AG10803 (cell line): ENCODE results near the gene CANT1.

ENCODE experiments used
- DNase-seq: peaks from one replicate; pipeline ENCODE4 v3.0.0; 2010; ENCODE audit warnings: low read depth
- H3K4me3 ChIP-seq: 2 replicates; pipeline ENCODE4 v1.5.1; 2011; ENCODE audit warnings: mild to moderate bottlenecking, low read length, control low read depth
- TF ChIP-seq, protein P1 (sequence below): conservative IDR thresholded peaks from 2 replicates; pipeline ENCODE4 v1.5.1; 2011; ENCODE audit warnings: mild to moderate bottlenecking, low read length, control low read depth, inconsistent platforms

Gene CANT1

DNA sequence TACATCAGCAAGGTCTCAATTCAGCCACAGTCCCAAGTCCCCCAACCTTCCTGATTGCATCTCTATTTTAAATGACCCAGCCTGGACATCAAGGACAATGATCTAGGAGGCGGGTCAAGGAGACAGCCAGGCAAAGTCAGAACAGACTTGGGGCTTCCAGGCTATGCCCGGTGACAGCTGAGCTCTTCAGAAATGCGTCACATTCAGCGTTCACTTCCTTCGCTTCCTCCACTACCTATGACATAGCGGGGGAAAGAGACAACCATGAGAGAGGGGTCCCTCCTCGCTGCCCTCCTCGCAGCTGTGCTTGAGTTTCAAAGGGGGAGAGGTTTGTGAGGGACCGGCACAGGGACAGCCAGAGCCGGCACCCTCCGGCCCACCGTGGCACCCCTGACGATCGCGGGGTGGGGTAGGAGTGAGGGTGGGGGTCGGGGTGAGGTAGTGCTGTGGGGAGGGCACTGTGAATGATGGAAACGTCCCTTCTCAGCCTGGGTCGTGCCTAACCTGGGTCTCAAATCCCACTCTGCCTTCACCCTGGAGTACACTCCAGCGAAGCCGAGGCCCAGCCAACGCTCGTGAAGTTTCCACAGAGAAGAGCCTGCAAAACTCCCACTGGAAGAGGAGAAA lies 17.5 kb downstream of the CANT1 start:
- TF ChIP-seq, protein P1, sequence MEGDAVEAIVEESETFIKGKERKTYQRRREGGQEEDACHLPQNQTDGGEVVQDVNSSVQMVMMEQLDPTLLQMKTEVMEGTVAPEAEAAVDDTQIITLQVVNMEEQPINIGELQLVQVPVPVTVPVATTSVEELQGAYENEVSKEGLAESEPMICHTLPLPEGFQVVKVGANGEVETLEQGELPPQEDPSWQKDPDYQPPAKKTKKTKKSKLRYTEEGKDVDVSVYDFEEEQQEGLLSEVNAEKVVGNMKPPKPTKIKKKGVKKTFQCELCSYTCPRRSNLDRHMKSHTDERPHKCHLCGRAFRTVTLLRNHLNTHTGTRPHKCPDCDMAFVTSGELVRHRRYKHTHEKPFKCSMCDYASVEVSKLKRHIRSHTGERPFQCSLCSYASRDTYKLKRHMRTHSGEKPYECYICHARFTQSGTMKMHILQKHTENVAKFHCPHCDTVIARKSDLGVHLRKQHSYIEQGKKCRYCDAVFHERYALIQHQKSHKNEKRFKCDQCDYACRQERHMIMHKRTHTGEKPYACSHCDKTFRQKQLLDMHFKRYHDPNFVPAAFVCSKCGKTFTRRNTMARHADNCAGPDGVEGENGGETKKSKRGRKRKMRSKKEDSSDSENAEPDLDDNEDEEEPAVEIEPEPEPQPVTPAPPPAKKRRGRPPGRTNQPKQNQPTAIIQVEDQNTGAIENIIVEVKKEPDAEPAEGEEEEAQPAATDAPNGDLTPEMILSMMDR, result no peak
- no peak overlapping the region for H3K4me3 ChIP-seq
- DNase-seq, result no peak

DNA sequence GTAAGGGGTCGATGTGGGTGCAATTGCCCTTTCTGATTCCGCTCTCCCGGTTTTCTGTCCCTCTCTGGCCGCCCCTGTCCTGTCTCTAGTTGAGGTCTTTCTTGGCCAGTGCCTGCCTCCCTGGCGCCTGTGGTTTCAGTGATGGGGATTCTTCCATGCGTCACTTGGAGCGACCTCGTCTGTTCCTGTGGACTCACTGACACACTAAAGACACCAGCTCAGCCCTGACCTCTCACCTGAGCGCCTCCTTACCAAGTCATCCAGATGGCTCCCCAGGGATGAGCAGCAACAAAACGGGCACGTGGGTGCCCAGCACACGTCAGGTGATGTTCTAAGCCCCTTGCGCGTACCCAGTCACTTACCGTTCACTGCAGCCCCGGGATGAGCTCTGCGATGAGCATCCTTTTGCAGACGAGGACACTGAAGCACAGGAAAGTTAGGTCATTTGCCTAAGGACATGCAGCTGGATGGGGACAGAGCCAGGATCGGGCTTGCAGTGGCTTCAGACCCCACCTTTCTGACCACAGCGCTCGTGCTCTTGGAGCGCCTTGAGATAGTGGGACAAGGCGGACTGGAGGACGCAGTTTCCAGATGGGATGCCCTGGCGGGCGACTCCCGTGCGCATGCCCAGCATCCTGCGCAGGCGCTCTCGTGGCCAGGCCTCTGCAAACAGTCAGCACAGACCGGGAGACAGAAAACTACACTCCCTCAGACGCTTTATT lies 18.4 kb downstream of the CANT1 start:
- no peak for DNase-seq
- TF ChIP-seq, protein P1, result no peak
- no peak overlapping the region for H3K4me3 ChIP-seq

DNA sequence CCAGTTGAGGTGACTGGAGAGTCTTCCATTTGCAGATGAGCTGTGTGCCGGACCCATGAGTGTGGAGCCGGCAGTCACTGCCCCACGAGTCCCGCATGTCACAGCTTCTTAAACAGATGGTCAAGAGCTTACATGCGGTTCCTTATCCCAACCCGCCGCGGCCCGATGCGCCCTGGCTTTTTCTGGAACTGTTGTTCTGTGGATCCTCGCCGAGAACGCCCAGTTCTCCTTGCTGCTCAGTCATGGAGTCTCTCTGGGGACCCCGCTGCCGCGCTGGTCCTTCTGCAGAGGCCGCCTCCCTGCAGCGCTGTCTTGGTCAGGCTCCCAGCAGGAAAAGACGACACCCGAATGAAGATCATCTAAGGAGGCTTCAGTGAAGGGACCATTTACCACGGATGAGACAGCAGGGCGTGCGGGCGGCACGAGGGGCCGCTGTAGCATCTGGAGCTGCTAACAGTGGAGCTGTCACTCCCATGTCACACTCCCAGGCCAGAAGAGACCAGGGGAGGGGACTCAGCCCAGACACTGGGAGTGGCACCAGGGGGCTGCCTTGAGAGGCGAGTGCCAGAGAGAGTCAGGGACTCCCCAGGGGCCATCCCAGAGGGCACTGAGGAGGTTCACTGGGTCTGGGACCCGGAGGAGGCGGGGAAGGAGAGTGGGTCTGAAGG lies 19.1 kb downstream of the CANT1 start:
- TF ChIP-seq, protein P1, result no peak
- no peak for DNase-seq
- no peak overlapping the region for H3K4me3 ChIP-seq

DNA sequence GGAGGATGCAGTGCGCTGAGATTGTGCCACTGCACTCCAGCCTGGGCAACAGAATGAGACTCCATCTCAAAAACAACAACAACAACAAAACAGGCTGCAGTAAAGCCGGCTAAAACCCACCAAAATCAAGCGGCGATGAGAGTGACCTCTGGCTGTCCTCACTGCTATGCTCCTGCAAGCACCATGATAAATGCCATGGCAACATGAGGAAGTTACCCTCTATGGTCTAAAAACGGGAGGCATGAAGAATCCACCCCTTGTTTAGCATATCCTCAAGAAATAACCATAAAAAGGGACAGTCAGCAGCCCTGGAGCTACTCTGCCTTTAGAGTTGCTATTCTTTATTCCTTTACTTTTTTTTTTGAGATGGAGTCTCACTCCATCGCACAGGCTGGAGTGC lies 21.4 kb downstream of the CANT1 start:
- H3K4me3 ChIP-seq, result no peak overlapping the region
- no peak for DNase-seq
- TF ChIP-seq, protein P1, result no peak

DNA sequence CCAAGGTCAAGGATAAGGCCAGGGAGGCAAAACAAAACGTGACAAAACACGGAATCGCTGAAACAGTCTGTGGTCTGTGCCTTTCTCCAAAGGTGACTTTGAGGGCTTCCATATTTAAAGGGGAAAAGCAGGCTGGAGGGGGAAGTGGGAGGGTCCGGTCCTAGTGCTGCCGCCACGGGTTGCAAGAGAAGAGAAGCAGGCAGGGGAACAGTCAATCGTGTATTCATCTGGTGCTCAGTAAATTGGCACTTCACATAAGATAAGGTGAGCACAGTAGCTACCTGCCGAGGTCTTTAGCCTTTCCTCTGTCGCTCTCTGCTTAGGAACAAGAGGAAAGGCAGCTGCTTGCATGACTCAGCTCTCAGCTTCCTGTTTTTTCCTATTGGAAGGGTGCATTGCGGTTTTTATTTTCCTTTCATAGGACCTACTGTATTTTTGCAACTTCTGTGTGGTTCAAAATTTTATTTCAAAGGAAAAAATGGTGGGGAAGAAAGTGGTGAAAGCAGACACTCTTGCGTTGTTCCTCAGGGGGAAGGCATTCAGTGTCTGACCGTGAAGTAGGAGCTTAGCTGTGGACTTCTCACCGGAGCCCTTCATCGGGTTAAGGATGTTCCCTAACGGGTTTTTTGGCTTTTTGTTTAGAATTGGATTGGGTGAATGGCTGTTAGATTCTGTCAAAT lies 22.8 kb downstream of the CANT1 start:
- peak overlapping the region; percentile 42 for H3K4me3 ChIP-seq
- TF ChIP-seq, protein P1, result no peak
- peak; percentile 60 for DNase-seq

DNA sequence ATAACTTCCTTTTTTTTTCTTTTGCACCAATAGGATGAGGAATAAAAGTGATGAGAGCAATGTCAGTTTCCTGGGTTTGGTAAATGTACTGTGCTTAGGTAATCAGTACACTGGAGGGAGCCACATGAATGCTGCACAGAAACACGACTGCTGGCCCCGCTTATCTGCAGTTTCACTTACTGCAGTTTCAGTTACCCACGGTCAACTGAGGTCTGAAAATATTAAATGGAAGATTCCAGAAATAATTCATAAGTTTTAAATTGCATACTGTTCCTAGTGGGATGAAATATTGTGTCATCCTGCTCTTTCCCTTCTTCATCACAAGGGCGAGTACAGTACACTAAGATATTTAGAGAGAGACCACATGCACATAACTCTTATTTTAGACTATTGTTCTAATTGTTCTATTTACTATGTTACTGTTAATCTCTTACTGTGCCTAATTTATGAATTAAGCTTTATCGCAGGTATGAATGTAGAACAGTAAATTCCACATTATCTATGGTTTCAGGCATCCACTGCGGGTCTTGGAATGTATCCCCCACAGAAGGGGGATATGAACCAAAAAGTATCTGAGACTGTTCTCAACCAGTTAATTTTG lies 23.4 kb downstream of the CANT1 start:
- peak; percentile 43 for DNase-seq
- TF ChIP-seq, protein P1, result peak; percentile 39
- peak overlapping the region; percentile 42 for H3K4me3 ChIP-seq
